HG03103 (cell line): ENCODE results near the gene BCR.

Source experiments
- ATAC-seq: cut with Tn5 transposase; IDR thresholded peaks from one replicate; pipeline ENCODE4 v1.9.1; 2021; ENCODE audit warnings: low read depth; ENCODE audit not compliant: unreplicated experiment

The BCR gene

DNA sequence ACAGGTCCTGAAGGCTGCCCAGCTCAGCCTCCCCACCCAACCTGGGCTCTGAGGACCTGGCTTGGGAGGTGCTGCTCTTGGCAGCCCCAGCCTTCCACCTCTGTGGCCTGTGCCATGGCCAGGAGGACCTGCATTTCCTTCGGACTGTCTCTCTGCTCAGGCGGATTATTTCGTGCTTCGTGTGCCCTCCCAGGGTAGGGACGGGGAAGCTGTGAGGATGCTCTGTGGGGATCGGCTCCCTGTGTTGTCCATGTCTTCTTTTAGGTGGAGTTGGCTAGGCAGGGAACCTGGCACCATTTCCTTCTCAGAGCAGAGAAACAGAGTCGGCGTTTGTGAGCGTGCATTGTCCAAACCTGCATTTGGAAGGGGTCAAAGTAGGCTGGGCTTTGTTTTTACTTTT is 34.1 kb downstream of the BCR start:
- no peak for ATAC-seq

DNA sequence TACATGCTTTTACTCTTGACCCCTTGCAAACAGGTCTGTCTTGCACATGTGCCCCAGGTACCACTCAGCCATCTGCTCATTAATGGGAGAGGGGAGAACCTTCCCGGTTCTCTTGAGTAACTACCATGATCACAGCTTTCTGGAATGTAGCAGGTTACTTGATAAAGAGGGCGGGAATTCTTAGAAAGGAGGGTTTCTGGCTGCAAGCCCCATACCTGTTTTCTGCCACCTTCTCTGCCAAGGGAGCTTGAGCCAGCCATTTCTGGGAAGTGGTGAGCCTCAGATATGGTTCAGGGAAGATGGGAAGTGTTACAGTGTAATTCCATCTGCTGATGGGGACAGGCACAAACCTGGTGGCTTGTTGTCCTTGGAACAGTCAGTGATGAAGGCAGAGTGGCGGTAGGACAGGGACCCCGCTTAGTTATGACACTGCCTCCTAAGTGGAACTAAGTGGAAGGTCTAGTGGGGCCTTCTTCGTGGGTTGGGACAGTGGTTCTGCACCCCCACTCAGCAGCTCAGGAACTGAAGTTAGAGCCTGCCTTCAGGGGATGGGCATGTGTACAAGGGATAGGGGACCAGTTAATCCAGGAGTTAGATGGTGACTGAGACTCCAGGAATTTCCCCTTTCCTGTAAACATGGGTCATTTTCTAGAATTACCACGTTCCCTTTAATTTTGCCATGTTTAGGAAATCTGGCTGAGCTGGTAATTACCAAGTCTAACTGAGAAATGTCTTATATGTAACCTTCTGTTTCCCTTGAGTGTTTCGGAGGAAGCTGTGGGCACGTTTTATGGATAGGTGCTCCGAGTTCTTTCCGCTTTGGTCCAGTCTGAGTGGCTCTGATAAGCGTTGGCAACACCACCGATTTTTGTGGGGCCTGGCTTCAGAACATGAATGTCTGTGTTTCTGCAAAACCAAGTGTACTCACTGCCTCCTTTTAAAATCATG is 35.3 kb downstream of the BCR start:
- ATAC-seq, result no peak

DNA sequence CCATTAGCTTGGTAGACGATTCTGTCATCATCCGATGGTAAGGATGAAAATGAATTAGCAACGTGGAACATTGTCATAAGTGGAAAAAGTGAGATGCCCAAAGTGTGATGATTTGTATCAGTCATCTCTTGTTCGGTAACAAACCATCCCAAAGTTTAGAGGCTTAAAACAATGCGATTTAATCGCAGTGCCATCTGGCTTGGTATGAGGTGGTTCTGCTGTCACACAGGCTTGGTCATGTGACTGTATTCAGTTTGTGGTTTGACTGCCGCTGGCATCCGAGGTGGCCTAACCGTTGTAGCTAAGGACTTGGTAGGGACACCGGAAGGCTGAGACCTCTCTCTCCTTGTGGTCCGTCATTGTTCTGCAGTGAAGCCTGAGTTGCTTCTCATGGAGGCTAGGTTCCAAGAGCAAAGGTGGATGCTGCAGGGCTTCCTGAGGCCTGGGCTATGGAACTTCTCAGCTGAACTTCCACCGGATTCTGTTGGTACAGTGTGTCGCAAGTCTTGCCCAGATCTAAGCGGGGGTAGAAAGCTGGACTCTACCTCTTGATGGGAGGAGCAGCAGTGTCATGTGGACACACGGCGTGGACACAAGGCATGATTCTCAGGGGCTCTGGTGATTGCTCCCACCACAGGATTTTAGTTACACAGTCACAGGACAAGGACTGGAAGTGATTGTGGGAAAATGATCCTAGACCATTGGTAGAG is 36.3 kb downstream of the BCR start:
- no peak for ATAC-seq

DNA sequence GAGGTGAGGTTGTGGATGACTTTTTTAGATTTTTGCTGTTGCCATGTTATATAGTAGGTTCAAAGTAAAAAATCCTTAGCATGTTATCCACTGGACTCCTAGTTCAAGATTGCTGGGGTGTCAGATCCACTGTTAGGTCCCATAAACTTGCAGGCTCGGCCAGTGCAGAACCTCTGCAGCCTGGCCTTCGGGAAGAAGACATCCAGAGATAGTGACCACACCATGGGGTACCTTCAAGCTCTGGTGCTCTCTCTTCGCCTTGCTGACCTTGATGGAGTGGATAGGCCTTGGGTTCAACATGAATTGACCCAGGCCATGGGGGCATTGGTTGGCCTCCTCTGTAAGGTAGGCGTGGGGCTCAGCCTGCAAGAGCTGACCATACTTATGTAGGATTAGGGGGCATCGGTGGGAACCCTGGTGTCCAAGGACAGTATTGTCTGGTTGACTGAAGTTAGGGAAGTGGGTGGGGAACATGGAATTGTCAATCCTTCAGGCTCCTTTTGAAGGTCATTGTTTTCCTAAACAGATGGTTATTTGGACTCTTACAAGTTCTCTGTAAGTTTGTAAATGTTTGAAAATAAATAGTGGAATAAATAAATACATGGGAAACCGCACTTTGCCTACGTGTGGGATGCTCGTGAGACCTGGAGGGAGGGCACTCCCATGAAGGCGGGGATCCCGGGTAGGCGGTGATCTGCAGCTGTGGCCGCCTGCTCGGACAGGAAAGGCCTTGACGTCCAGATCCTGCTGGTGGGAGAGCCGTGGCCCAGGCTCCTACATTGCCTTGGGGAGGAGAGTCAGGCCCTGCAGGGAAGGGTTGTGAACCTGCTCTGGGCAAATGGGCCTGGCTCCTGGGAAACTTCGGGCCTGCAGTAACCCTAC is 37.1 kb downstream of the BCR start:
- ATAC-seq, result no peak

DNA sequence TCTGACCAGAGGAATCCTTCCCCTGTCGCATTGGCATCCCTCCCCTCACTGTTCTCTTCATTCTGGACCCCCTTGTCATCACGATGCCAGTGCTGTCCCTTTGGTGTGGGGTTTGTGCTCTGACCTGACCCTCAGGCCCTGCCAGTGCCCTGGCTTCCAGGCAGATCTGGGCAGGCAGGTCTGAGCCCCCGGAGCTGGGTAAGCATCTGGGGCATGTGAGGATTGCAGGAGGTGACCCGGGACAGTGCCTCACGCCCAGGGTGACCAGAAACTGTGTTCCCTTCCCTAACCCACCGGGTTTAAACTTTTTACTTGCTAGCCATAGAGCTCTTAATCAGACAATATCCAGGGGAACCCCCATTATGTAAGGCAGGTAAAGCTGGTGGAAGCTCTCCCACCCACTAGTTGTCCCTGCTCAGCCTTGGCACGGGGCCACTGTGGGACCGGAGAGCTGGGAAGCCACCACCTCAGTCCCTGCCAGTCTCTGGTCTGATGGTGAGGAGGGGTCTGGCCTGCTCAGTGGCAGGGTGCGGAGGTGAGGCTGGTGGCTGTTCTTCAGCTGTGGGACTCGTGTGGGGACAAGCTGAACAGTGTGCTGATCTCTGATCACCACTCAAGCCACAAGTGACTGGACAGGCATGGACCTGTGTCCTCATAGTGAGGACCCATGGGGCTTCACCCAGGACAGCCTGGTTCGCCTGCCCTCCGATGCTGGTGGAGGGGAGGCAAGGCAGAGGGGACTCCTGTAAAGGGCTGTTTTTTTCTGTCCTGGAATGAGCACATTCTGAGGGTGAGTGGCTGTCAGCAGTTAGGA is 38.0 kb downstream of the BCR start:
- ATAC-seq, result no peak

DNA sequence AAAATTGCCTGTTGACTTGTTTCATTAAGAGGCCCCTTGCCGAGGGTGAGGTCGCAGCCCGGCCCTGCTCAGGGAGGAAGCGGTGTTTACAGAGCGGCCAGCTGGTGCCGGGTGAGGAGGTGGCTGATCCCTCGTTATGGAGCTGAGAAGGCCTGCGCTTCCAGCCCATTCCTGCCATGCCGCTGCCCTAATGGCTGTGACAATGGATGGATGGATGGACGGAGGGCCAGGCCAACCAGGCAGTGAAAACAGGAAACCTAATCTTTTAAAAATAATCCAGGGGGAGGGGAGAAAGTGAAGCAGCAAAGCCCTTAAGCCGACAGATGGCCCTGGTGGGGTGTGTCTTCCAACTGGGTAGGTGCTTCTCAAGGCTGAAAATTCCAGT is 38.5 kb downstream of the BCR start:
- ATAC-seq, result no peak

DNA sequence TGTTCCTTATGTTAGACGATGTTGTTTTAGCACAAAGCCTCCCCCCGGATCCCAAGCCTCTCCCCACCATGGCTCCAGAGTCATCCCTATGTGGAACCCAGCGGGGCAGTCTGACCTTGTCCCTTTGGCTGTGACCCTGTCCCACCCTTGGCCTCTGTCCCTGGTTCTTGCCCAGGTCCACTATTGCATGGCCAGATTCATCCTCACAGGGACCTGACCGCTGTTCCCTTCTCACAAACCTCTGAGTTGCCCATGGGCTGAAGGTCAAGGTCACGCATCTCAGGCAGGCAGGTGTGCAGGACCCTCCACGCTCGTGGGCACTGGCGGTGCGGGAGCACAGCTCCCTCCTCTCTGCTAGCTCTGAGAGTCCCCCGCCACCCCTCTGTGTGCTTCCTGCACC is 39.0 kb downstream of the BCR start:
- no peak for ATAC-seq

DNA sequence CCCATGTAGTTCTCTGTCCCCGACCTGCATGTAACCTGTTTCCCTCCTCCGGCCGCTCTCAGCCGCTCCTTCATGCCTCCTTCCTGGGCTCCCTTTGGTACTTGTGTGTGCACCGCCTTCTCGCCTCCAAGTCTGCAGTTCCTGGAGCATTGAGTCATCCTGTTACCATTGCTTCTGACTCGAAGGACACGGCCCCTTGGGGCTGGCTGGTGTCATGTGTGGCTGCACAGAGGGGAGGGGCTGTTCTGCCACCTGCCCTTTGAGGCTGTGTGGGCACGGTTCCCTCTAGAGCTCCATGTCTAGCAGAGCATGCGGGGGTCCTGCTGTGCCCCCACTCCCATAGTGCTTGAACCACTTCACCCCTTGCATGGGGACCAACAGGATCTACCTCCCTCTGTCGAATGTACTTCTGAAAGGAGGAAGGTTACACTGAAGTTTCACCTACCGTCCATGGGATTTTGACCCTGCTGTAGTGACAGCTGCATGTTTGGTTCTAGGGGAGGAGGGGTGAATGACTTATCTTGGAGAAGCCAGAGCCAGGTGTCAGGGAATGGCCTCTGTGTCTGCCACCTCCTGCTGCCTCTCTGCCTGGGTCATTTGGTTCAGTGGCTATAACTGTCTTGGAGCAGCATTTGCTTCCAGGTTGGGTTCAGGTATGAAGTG is 39.6 kb downstream of the BCR start:
- no peak for ATAC-seq

DNA sequence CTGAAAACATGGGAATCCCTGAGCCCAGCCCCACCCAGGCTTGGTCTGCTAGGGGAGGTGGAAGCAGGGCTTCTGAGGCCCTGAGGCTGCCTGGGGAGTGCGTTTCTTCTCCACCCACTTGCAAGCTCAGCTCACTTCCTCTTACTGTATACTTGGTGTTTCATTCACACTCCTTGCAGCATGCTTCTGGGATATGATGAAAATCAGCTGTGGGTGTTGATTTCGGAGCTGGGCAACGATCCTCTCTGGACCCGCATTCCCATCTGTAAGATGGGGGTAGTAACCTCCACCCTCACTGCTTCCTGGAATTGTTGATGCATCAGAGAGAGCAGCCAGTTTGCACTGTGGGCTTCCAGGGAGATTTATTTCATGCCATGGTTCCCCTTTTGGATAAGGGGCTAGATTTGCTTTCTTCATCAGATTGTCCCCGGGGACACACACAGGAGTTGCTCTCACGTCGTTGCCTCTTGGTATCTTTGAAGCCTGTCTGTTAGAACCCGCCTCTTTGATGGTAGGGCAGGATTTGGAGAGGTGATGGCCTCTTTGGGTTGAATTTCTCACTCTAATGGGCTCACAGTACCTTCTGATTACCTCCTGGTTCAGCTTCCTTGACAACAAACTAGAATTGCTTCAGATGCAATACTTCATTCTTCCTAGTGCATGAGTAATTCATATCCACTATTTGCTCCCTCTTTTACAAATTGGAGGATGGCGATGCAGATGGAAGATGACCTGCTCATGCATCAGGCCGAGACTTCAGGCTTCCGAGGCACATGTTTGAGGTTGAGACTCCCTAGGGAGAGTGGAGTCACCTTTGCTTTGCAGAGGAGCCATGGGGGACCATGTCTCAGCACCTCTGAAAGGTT is 40.4 kb downstream of the BCR start:
- no peak for ATAC-seq

DNA sequence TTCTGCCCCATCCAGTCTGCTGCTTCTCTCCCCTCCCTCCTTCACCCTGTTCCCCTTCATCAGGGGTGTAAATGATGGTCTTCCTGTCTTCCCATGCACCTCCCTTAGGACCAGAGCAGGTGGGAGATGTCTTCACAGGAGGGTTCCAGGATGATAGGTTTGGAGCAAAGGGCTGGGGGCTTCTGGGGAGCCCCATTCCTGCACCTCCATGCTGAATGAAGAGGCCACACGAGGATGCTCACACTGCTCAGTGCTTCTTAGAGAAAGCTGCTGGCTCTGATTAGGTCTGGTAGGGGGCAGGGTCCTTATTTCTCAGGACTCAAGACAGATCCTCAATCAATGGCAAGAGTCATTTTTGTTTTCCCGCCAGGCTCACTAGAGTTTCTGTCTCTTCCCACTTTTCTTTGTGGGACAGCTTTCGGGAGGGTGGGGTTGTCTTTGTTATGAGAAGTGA is 41.1 kb downstream of the BCR start:
- no peak for ATAC-seq

DNA sequence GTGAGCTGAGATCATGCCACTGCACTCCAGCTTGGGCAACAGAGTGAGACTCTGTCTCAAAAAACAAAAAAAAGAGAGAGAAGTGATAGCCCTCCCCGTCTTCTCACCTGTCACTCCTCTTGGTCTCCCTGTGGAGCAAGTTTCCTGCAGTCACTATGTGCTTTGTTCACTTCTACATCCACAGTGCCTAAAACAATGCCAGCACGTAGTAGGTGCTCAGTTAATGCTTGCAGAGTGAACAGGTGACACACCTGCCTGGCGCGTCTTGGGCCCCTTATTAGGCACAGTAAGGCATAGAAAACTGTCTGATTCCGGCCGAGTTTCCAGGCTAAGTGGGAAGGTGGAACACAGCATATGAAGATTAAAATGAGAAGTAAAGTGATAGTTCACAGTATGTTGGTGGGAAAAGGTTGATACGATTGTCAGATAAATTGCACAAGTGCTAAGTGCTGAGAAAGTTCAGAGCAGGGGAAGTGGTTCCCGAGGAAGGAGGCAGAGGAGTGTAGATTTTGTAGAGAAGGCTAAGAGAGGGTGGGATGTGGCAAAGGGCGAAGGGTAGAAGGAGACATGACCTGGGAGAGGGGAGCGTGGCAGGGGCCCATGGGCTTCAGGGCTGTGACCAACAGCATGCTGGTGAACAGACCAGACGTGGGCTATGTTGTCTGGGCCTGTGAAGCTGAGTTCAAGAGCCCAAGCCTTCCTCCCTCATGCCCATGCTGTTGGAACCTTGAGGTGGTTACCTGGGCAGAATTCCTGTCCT is 41.9 kb downstream of the BCR start:
- ATAC-seq, result no peak

DNA sequence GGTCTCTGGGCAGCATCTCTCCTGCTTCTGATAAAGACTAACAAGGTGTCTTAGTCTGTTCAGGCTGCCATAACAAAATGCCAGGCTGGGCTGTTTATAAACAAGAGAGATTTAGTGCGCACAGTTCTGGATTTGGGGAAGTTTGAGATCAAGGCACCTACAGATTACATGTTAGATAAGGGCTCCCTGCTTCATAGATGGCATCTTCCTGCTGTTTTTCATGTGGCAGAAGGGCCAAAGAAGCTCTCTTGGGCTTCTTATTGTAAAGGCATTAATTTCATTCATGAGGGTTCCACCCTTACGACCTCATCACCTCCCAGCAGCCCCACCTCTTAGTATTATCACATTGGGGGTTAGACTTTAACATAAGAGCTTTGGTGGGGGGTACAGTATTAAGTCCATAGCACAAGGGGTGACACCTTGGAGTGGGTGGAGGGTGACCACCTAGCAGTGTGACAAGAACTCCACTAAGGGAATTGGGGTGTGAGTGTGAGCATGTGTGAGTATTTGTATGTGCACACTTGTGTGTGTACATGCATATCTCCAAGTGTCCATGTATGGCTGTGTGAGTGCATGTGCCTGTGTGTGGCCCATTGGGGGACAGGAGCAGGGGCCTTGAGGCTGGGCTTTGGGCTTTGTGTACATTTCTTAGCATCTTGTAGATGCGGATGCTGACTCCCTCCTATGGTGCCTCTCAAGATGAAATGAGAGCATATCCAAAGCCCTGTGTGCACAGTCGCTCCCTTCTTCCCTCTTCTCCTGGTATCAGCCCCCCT is 42.7 kb downstream of the BCR start:
- ATAC-seq, result no peak

DNA sequence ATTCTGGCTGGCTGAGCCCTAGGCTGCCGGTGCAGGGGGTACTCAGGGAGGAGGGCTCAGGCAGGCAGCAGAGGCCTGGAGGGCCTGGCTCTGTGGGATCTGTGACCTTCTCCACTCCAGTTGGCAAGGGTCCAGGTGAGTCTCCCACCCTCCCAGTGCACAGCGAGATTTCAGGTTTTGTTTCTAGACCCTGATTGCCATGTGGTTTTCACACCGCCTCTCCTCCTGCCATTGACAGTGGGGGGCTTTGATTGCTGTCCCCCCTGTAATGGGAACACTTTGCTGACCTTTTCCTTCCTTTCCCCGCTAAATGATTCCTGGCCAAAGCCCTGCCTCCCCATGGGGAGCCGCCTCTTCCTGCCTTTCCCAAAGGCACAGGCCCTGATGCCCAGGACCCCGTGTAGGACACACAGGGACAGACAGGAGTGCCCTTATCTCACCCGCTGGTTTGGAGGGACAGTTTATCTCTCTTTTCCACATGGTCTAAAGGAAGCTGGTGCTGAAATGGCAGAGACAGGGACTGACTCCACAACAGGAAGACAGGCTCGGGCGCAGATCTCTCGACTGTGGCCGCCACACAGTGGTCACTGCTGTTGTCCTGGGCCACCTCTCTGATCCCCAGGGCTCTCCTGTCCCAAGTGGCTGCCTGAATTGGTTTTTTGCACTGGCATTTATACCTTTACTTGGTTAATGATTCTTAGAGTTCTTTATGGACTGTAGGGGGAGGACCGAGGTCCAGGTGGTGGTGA is 43.4 kb downstream of the BCR start:
- ATAC-seq, result no peak

DNA sequence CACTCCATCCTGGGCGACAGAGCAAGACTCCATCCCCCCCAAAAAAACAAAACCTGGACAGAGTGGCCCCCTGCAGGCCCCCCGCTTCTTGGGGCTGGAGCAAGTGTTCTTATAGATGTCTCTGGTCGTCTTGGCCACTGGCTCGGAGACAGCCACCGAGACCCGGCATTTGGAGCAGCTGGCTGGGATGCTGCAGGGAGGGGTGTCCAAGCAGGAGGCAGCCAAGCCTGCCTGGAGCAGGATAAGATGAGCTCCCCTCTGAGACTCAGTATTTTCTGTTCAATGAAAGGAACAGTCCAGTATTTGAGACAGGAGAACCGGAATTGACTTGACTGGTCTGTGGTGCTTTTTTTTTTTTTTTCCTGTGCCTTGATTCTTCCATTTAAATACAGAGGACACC is 44.5 kb downstream of the BCR start:
- no peak for ATAC-seq

DNA sequence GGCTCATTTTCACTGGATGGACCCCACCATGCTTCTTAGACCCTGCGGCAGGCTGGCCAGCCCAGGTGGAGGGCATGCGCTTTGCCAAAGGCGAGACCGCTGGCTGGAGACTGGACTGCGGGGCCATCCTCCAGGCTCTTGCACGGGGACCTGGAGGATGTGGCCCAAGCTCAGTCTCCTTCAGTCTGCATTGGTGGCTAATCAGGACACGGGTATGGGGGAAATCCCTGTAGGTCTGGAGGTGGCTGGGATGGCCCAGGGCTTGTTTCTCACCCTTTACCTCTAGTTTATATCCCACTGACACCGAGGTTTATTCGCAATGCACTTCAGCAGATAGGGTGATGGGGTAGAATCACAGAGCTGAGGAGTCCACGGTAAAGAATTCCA is 45.0 kb downstream of the BCR start:
- no peak for ATAC-seq

DNA sequence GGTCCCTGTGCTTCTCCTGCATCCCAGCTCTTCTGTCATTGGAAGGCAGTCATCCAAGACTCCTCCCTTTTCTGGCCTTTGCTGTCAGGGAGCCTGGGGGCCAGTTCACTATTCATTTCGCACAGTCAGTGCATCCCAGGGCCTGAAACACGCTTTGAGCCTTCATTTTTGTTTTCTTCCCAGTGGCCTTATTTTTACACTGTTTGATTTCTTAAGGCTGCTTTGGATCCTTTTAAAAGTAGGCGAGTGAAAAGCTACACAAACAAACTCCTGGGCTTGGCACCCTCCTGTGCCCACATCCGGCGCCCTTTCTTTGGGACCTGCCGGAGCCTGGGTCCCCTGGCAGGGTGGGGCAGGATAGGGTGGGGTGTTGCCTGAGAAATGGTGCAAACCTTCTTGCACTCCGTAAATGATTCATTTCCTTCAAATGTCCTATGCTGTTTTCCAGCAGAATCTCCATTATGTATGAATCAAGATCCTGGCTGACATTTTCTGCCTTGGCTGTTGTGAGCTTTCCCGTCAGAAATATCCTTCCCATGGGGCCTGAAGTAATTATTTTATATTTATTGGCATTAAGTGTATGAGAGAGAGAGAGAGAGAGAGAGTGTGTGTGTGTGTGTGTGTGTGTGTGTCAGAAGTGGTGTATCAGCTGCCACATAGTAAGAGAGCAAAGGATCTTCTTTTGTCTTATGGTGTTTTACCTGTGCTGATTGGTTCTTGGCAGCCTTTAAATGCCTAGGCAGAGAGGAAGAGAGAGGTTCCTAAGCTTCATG is 45.6 kb downstream of the BCR start:
- no peak for ATAC-seq
